ENCODE measurements around the gene DPM3. TPM values are rescaled to one million over a fixed set of nuclear protein-coding genes. Genes with fewer than 3 reads are reported as not detected.

Gene DPM3
- total RNA-seq, 1 donor from 2014 or later = 43.7 TPM

Other genes starting within 250 kb of the DPM3 start
- gene PMVK, start 203.8 kb downstream of the DPM3 start, total RNA-seq = 42.5 and 43.3 TPM in 2 replicates
- 25.1 and 27.9 TPM in 2 replicates for gene PBXIP1, start 184.4 kb downstream of the DPM3 start, total RNA-seq
- gene PYGO2, start 178.7 kb downstream of the DPM3 start, total RNA-seq = 34.7 and 35.0 TPM in 2 replicates
- gene SHC1, start 169.8 kb downstream of the DPM3 start, total RNA-seq = 61.4 and 62.3 TPM in 2 replicates
- 151 and 158 TPM in 2 replicates for gene CKS1B, start 165.8 kb downstream of the DPM3 start, total RNA-seq
- 69.2 and 74.3 TPM in 2 replicates for gene FLAD1, start 157.2 kb downstream of the DPM3 start, total RNA-seq
- 1.5 and 1.8 TPM in 2 replicates for gene LENEP, start 146.9 kb downstream of the DPM3 start, total RNA-seq
- 166 and 172 TPM in 2 replicates for gene ZBTB7B, start 137.7 kb downstream of the DPM3 start, total RNA-seq
- 0.26 and 0.27 TPM in 2 replicates for gene DCST2, start 106.8 kb downstream of the DPM3 start, total RNA-seq
- gene DCST1, start 106.7 kb downstream of the DPM3 start, total RNA-seq = not detected in 2 replicates
- gene ADAM15, start 89.2 kb downstream of the DPM3 start, total RNA-seq = 82.9 and 86.8 TPM in 2 replicates
- gene EFNA4, start 76.8 kb downstream of the DPM3 start, total RNA-seq = 5.7 and 6.8 TPM in 2 replicates
- 2.8 and 3.0 TPM in 2 replicates for gene EFNA3, start 61.7 kb downstream of the DPM3 start, total RNA-seq
- gene EFNA1, start 12.7 kb downstream of the DPM3 start, total RNA-seq = not detected in 2 replicates
- gene SLC50A1, start 4.7 kb downstream of the DPM3 start, total RNA-seq = 45.7 and 47.7 TPM in 2 replicates
- 230 and 238 TPM in 2 replicates for gene KRTCAP2, start 32.8 kb upstream of the DPM3 start, total RNA-seq
- 10.2 and 12.6 TPM in 2 replicates for gene TRIM46, start 33.3 kb upstream of the DPM3 start, total RNA-seq
- 9.7 and 10.0 TPM in 2 replicates for gene THBS3, start 67.4 kb upstream of the DPM3 start, total RNA-seq
- gene MTX1, start 68.2 kb upstream of the DPM3 start, total RNA-seq = 61.8 and 62.3 TPM in 2 replicates
- 40.3 and 45.5 TPM in 2 replicates for gene ENTREP3, start 115.0 kb upstream of the DPM3 start, total RNA-seq
- gene SCAMP3, start 121.8 kb upstream of the DPM3 start, total RNA-seq = 147 and 168 TPM in 2 replicates
- 87.0 and 91.6 TPM in 2 replicates for gene CLK2, start 133.0 kb upstream of the DPM3 start, total RNA-seq
- gene HCN3, start 136.9 kb upstream of the DPM3 start, total RNA-seq = 2.5 and 3.3 TPM in 2 replicates
- 0.05 and 0.15 TPM in 2 replicates for gene PKLR, start 160.9 kb upstream of the DPM3 start, total RNA-seq
- 274 and 289 TPM in 2 replicates for gene FDPS, start 168.3 kb upstream of the DPM3 start, total RNA-seq
- gene RUSC1, start 180.4 kb upstream of the DPM3 start, total RNA-seq = 28.7 and 34.7 TPM in 2 replicates